BLaER1 treated with 17β-estradiol and CSF1 and Interleukin-3, amounts not matched to agents 10 nM and 100 nM (cell line): ENCODE data around the gene PIK3CD.

Source experiments
- H3K27ac ChIP-seq, 11 experiments: shearing (Covaris generic); formaldehyde crosslinking; 2 replicates each; pipeline ENCODE4 v1.8.1; 2022
- H3K27me3 ChIP-seq, 11 experiments: shearing (Covaris generic); formaldehyde crosslinking; 2 replicates each; pipeline ENCODE4 v1.8.1; 2022
- H3K36me3 ChIP-seq, 11 experiments: shearing (Covaris generic); formaldehyde crosslinking; 2 replicates each; pipeline ENCODE4 v1.8.1; 2022
- H3K4me1 ChIP-seq, 10 experiments: shearing (Covaris generic); formaldehyde crosslinking; 2 replicates each; pipeline ENCODE4 v1.8.1; 2022
- H3K4me2 ChIP-seq, 11 experiments: shearing (Covaris generic); formaldehyde crosslinking; 2 replicates each; pipeline ENCODE4 v1.8.1; 2022
- H3K4me3 ChIP-seq, 10 experiments: shearing (Covaris generic); formaldehyde crosslinking; 2 replicates each; pipeline ENCODE4 v1.8.1; 2022
- H3K9ac ChIP-seq, 11 experiments: shearing (Covaris generic); formaldehyde crosslinking; 2 replicates each; pipeline ENCODE4 v1.8.1; 2022
- H3K9me3 ChIP-seq, 11 experiments: shearing (Covaris generic); formaldehyde crosslinking; replicated peaks in 1 of 11; 2 replicates each; pipeline ENCODE4 v1.8.1; 2022
- H4K20me1 ChIP-seq, 11 experiments: shearing (Covaris generic); formaldehyde crosslinking; 2 replicates each; pipeline ENCODE4 v1.8.1; 2022
- Cebpa-rat ChIP-seq, 11 experiments: shearing (Covaris generic); IDR thresholded peaks; 2 replicates each; pipeline ENCODE4 v1.8.1; 2022

PIK3CD gene

DNA sequence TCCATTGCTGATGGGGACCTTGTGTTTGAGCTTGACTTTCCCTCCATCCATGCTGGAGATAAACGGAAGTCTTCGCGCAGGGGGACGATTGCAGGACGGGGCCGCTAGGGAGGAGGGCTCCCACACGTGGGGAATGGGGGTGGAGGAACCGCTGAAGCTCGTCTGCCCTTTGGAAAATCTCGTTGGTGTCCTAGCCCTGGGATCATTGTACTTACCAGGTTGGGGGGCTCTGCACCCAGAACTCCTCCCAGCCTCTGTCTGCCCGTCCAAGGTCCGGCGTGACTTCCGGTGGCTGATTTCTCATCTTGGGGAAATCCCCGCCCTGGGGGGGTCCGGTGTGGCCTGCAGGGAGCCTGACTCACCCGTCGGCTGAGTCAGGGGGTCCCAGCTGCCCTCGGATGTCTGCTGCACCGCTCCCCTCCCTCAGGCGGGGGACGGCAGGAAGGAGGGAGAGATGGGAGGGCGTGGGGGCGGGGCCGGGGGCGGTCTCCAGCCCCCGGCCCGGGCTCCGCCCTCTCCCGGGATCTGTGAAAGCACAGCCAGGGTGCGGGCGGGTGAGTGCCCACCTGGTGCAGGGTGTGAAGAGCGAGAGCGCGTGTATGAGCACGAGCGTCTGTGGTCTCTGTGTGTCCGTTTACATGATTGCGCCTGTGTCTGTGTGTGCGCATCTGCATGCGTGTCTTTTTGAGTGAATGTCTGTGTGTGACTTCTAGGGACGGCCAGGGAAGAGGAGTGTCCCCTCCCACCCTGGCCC, 35.8 kb downstream of the PIK3CD start:
- peaks cover 14 to 43% (median 29%) of the 10 kb centered on the region in 11 experiments for H3K36me3 ChIP-seq
- peak overlapping the region; percentile 51 to 74 (median 62) for H3K4me3 ChIP-seq
- TF ChIP-seq Cebpa-rat (IDR thresholded peaks at IDR 0.05): no peak
- H3K27ac ChIP-seq: peak overlapping the region in 10 of 11 experiments; percentile 21 to 82 (median 74); a peak in 18 of 22 replicates
- H3K4me2 ChIP-seq: peak overlapping the region; percentile 95 to 100 (median 99)
- H3K4me1 ChIP-seq: peaks cover 86 to 96% (median 92%) of the 10 kb centered on the region in 10 experiments
- H3K9me3 ChIP-seq: no peaks in the 10 kb centered on the region
- peak overlapping the region; percentile 58 to 81 (median 73); a peak in 21 of 22 replicates for H3K9ac ChIP-seq
- H4K20me1 ChIP-seq: peaks cover 95 to 100% (median 97%) of the 10 kb centered on the region in 11 experiments
- H3K27me3 ChIP-seq: no peaks in the 10 kb centered on the region

DNA sequence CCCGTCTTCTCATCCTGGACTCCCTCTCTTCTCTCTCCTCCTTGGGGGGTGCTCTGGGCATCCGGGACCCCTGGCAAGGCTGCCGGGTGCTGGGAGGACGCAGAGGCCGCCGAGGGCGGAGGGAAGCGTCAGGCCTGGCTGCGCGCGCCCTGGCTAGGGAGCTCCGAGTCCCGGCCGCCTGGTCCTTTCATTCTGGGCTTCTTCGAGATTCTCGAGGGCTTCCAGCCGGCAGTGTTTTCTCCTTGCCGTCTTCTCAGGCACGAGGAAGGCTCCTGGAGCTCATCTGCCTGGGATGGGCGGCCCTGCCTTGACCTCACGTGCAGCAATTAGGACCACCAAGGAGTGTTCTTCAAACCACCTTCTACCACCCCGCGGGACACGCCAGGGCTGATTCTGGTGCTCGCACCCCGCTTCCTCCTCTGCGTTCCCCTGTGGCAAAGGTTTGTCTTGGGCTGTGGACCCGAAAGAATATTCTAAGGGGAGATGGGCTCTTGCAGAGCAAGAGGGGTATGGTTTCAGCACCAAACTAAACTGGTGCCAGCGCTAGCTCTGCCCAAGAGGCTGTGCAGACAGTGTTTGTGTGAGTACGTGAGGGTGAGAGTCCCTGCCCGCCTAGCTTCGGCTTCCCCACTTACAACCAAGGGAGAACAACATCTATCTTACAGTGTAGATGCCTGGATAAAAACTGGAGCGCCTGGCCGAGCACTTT, 36.5 kb downstream of the PIK3CD start:
- peak overlapping the region; percentile 95 to 100 (median 99) for H3K4me2 ChIP-seq
- peaks cover 21 to 44% (median 31%) of the 10 kb centered on the region in 11 experiments for H3K36me3 ChIP-seq
- H3K27ac ChIP-seq: peak overlapping the region in 10 of 11 experiments; percentile 21 to 82 (median 74); a peak in 17 of 22 replicates
- H3K27me3 ChIP-seq: no peaks in the 10 kb centered on the region
- peak overlapping the region; percentile 51 to 74 (median 62) for H3K4me3 ChIP-seq
- peaks cover 82 to 96% (median 92%) of the 10 kb centered on the region in 10 experiments for H3K4me1 ChIP-seq
- peaks cover 95 to 100% (median 97%) of the 10 kb centered on the region in 11 experiments for H4K20me1 ChIP-seq
- H3K9me3 ChIP-seq: no peaks in the 10 kb centered on the region
- TF ChIP-seq Cebpa-rat (IDR thresholded peaks at IDR 0.05): no peak
- H3K9ac ChIP-seq: peak overlapping the region; percentile 58 to 81 (median 73)

DNA sequence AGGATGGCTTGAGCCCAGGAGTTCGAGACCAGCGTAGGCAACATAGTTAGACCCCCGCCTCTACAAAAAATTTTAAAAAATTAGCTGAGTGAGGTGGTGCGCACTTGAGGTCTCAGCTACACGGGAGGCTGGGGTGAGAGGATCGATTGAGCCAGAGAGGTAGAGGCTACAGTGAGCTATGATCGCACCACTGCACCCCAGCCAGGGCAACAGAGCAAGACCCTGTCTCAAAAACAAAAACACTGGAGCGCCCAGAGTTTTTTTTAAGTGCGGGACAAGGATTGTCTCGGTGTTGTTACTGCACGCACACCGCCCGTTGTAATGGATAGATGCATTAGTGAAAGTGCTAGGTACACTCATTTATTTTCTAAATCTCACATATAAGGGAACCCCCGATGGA, 37.1 kb downstream of the PIK3CD start:
- H3K9ac ChIP-seq: peak overlapping the region; percentile 58 to 81 (median 73); a peak in 21 of 22 replicates
- H3K4me3 ChIP-seq: peak overlapping the region; percentile 51 to 74 (median 62)
- H4K20me1 ChIP-seq: peaks cover 95 to 100% (median 97%) of the 10 kb centered on the region in 11 experiments
- peaks cover 24 to 47% (median 35%) of the 10 kb centered on the region in 11 experiments for H3K36me3 ChIP-seq
- H3K27ac ChIP-seq: peak overlapping the region in 9 of 11 experiments; percentile 65 to 82 (median 76); a peak in 16 of 22 replicates
- H3K9me3 ChIP-seq: no peaks in the 10 kb centered on the region
- TF ChIP-seq Cebpa-rat (IDR thresholded peaks at IDR 0.05): no peak
- H3K27me3 ChIP-seq: no peaks in the 10 kb centered on the region
- H3K4me2 ChIP-seq: peak overlapping the region; percentile 95 to 100 (median 99)
- peaks cover 81 to 96% (median 93%) of the 10 kb centered on the region in 10 experiments for H3K4me1 ChIP-seq

DNA sequence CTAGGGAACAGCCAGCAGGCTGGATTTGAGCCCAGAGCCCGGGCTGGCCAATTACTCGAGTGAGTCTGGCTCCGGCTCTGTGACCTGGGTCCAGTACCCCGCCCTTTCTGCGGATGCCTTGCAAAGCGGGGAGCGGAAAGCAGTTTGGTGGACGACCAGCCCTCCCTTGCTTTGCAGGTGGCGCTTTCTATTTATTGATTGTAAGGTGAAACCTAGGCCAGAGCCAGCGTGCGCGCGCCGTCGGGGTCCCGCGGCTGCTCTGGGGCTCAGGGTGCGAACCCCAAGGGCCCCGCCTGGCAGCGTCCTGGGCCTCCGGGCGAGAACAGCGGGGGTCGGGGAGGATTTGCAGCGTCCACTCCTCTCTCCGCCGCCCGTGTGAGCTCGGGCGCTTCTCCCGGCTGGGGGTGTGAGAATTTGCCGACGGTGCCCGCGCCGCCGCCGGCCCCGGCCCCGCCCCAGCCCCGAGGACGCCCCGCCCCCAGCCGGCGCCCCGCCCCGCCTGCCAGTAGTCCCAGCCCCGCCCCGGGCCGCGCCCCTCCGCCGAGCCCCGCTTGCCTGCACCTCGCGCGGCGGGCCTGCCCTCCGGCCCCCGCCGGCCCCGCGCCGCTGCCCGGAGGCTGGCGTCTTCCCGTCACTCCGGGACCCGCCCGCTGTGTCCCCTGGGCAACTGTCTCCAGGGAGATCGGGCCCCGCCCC, 37.6 kb downstream of the PIK3CD start:
- Histone ChIP-seq H3K36me3 (peaks cover 27 to 47% (median 35%) of the 10 kb centered on the region in 11 experiments), H3K9me3 (no peaks in the 10 kb centered on the region), H3K27me3 (no peaks in the 10 kb centered on the region), H4K20me1 (peaks cover 95 to 100% (median 97%) of the 10 kb centered on the region in 11 experiments), H3K4me3 (peak overlapping the region; percentile 51 to 74 (median 62)), H3K4me1 (peaks cover 81 to 94% (median 92%) of the 10 kb centered on the region in 10 experiments), H3K4me2 (peak overlapping the region; percentile 95 to 100 (median 99)), H3K9ac (peak overlapping the region; percentile 58 to 81 (median 73); a peak in 20 of 22 replicates), H3K27ac (peak overlapping the region in 9 of 11 experiments; percentile 53 to 82 (median 70); a peak in 18 of 22 replicates)
- no peak for TF ChIP-seq Cebpa-rat (IDR thresholded peaks at IDR 0.05)

DNA sequence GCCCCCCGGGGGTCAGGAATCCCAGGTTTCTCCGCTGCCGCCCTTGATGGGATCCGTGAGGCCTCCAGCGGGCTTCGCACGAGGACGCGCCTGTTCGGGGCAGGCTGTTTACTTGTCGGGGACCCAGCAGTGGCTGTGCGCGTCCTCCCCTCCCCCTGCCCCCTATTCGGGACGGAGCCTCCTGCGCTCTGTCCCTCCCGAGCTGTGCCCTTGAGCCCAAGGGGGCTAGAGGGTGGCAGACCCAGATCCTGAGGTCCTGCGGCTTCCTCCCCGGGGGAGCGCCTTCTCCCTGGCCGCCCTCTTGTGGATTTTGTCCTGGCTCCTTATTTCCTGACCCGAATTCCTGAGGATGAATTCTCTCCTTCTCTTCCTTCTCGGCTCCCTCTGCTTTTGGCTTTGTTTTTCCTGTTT, 38.4 kb downstream of the PIK3CD start:
- H3K4me3 ChIP-seq: peak overlapping the region; percentile 15 to 65 (median 50); a peak in 17 of 20 replicates

DNA sequence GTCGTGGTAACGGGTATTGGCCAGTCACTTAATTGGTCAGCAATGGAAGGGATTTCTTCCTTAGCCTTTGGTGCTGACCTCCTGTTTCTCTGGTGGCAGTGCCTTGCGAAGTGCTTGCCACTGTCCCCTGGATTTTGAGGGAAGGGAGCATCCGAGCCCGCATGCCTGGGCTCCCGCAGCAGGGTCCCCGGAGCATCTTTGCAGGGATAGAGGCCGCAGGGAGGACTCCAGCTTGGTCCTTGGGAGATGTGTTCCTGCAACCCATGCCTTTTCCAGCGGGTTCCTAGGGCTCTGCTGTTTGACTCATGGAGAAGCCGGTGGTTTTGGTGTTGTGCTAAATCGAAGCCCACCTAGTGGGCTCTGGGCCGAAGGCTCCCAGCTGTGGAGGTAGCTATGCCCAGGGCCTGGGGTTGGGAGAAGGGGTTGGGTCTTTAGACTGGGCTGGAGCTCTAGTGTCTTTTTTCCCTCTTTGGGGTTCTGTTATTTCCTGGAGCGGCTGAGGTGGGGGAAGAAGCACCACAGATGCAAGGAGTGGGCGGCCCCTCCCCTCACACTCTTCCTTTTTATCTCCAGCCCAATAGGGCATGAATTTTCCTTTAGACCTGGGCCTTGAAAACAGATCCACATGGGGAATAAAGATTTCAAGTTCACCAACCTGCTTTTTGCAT, 39.0 kb downstream of the PIK3CD start:
- peak overlapping the region; percentile 50 to 73 (median 69); a peak in 21 of 22 replicates for H3K9ac ChIP-seq
- no peak for TF ChIP-seq Cebpa-rat (IDR thresholded peaks at IDR 0.05)
- peak overlapping the region; percentile 91 to 100 (median 99) for H3K4me2 ChIP-seq
- peak overlapping the region in 10 of 11 experiments; percentile 18 to 69 (median 59); a peak in 18 of 22 replicates for H3K27ac ChIP-seq
- H3K27me3 ChIP-seq: no peaks in the 10 kb centered on the region
- no peaks in the 10 kb centered on the region for H3K9me3 ChIP-seq
- peaks cover 76 to 90% (median 78%) of the 10 kb centered on the region in 10 experiments for H3K4me1 ChIP-seq
- H4K20me1 ChIP-seq: peaks cover 95 to 100% (median 97%) of the 10 kb centered on the region in 11 experiments
- peaks cover 41 to 57% (median 49%) of the 10 kb centered on the region in 11 experiments for H3K36me3 ChIP-seq
- H3K4me3 ChIP-seq: peak overlapping the region; percentile 15 to 65 (median 50); a peak in 17 of 20 replicates

More for the DNA sequence above, 38.4 kb downstream of the PIK3CD start:
- H3K4me2 ChIP-seq: peak overlapping the region; percentile 91 to 100 (median 99)
- H3K9ac ChIP-seq: peak overlapping the region; percentile 50 to 73 (median 69); a peak in 20 of 22 replicates
- TF ChIP-seq Cebpa-rat (IDR thresholded peaks at IDR 0.05): no peak
- peaks cover 80 to 94% (median 84%) of the 10 kb centered on the region in 10 experiments for H3K4me1 ChIP-seq
- H3K36me3 ChIP-seq: peaks cover 35 to 51% (median 43%) of the 10 kb centered on the region in 11 experiments
- H3K27me3 ChIP-seq: no peaks in the 10 kb centered on the region
- peaks cover 95 to 100% (median 97%) of the 10 kb centered on the region in 11 experiments for H4K20me1 ChIP-seq
- H3K27ac ChIP-seq: peak overlapping the region in 10 of 11 experiments; percentile 18 to 69 (median 59); a peak in 18 of 22 replicates
- H3K9me3 ChIP-seq: no peaks in the 10 kb centered on the region

DNA sequence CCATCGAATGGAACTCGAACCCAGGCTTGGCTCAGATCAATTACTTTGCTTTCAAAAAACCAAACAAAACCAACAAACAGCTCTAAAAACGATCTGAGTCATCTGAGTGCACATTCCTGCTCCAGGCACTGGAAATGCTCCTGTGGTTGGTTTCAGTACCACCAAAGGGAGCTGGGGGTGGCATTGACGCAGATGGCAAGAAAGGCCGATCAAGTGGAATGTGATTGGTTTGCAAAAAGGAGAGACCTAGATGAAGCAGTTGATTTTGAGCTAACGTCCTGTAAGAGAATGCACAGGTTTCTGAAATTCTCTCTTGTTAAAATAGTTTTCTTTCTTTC, 39.5 kb downstream of the PIK3CD start:
- Histone ChIP-seq H3K27me3 (no peaks in the 10 kb centered on the region), H3K4me3 (peak overlapping the region in 7 of 10 experiments; percentile 39 to 65 (median 53); a peak in 11 of 20 replicates), H3K9me3 (no peaks in the 10 kb centered on the region), H3K4me1 (peaks cover 71 to 84% (median 73%) of the 10 kb centered on the region in 10 experiments), H3K36me3 (peaks cover 46 to 62% (median 54%) of the 10 kb centered on the region in 11 experiments), H3K27ac (peak overlapping the region in 10 of 11 experiments; percentile 13 to 69 (median 59); a peak in 16 of 22 replicates), H3K4me2 (peak overlapping the region; percentile 91 to 100 (median 99)), H3K9ac (peak overlapping the region; percentile 0 to 73 (median 69); a peak in 14 of 22 replicates), H4K20me1 (peaks cover 95 to 100% (median 97%) of the 10 kb centered on the region in 11 experiments)
- no peak for TF ChIP-seq Cebpa-rat (IDR thresholded peaks at IDR 0.05)
